Measurements from ENCODE around the gene PHAX. TPM values are rescaled to one million over a fixed set of nuclear protein-coding genes. Genes with fewer than 3 reads are reported as not detected.
"Not testable (repeated sequence)": the region's sequence is repeated elsewhere in the genome, so short reads cannot be mapped to it uniquely, and the experiment has no call there.

PHAX gene
- total RNA-seq, 4 donors from 2014 or later = 33.3 to 50.6 (median 38.4) TPM

DNA sequence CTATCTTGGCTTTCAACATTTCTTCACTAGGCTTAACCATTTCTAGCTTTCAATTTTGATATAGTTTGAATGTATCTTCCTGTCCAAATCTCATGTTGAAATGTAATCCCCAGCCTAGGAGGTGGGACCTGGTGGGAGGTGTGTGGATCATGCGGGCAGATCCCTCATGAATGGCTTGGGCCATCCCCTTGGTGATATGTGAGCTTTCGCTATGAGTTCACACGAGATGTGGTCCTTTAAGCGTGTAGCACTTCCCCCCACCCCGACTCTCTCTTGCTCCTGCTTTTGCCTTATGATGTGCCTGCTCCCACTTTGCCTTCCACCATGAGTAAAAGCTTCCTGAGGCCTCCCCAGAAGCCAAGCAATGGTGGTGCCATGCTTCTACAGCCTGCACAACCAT lies 40.6 kb downstream of the PHAX start:
- H3K27me3 ChIP-seq = no peaks in the 10 kb centered on the region
- H3K9me3 ChIP-seq = no peaks in the 10 kb centered on the region
- no peak overlapping the region for H3K4me3 ChIP-seq
- H3K36me3 ChIP-seq = no peaks in the 10 kb centered on the region
- DNase-seq (no peak), ATAC-seq (no peak)
- in situ Hi-C loops (cut with MboI; ENCODE audit: low sequenced_read_pairs in 4 of 4) = no loop called here
- no peaks in the 10 kb centered on the region for H3K4me1 ChIP-seq
- TF ChIP-seq POLR2A (IDR thresholded peaks at IDR 0.05) = no peak
- TF ChIP-seq, protein P1, sequence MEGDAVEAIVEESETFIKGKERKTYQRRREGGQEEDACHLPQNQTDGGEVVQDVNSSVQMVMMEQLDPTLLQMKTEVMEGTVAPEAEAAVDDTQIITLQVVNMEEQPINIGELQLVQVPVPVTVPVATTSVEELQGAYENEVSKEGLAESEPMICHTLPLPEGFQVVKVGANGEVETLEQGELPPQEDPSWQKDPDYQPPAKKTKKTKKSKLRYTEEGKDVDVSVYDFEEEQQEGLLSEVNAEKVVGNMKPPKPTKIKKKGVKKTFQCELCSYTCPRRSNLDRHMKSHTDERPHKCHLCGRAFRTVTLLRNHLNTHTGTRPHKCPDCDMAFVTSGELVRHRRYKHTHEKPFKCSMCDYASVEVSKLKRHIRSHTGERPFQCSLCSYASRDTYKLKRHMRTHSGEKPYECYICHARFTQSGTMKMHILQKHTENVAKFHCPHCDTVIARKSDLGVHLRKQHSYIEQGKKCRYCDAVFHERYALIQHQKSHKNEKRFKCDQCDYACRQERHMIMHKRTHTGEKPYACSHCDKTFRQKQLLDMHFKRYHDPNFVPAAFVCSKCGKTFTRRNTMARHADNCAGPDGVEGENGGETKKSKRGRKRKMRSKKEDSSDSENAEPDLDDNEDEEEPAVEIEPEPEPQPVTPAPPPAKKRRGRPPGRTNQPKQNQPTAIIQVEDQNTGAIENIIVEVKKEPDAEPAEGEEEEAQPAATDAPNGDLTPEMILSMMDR (IDR thresholded peaks at IDR 0.05 in 4 of 5, conservative IDR thresholded peaks at IDR 0.05 in 1 of 5) = no peak
- no peak overlapping the region for H3K27ac ChIP-seq
- intact Hi-C loops (cut with DNase I; ENCODE audit: low total_unique reads) = no loop called here

DNA sequence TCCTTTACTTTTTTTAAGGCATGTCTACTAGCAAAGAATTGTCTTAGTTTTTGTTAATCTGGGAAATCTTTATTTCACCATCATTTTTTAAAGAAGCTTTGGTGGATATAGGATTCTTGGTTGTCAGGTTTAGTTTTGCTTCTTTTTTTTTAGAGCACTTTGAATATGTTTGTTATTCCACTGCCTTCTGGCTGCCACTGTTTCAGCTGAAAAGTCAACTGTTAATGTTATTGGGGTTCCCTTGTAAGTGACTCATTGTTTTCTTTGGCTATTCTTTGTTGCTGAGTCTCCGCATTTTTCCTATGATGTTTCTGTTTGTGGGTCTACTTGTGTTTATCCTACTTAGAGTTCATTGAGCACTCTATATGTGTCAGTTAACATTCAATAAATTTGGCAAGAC lies 44.4 kb downstream of the PHAX start:
- DNase-seq (no peak), ATAC-seq (no peak)
- no peaks in the 10 kb centered on the region for H3K36me3 ChIP-seq
- in situ Hi-C loops (cut with MboI; ENCODE audit: low sequenced_read_pairs in 4 of 4) (no loop called here), intact Hi-C loops (cut with DNase I; ENCODE audit: low total_unique reads) (no loop called here)
- H3K27me3 ChIP-seq = no peaks in the 10 kb centered on the region
- no peak overlapping the region for H3K4me3 ChIP-seq
- no peaks in the 10 kb centered on the region for H3K4me1 ChIP-seq
- TF ChIP-seq, protein P1 (IDR thresholded peaks at IDR 0.05 in 4 of 5, conservative IDR thresholded peaks at IDR 0.05 in 1 of 5) = no peak
- TF ChIP-seq POLR2A (IDR thresholded peaks at IDR 0.05) = no peak
- H3K27ac ChIP-seq = no peak overlapping the region
- H3K9me3 ChIP-seq = no peaks in the 10 kb centered on the region

GRCh38 chr5:126647071-126647470 lies 46.3 kb downstream of the PHAX start:
- ATAC-seq = no peak
- Histone ChIP-seq H3K4me3 (no peak overlapping the region), H3K36me3 (no peaks in the 10 kb centered on the region), H3K4me1 (no peaks in the 10 kb centered on the region), H3K27me3 (no peaks in the 10 kb centered on the region), H3K9me3 (no peaks in the 10 kb centered on the region), H3K27ac (no peak overlapping the region)
- intact Hi-C loops (cut with DNase I; ENCODE audit: low total_unique reads) = no loop called here
- DNase-seq = no peak
- TF ChIP-seq, protein P1 (IDR thresholded peaks at IDR 0.05 in 4 of 5, conservative IDR thresholded peaks at IDR 0.05 in 1 of 5) = no peak
- no peak for TF ChIP-seq POLR2A (IDR thresholded peaks at IDR 0.05)
- in situ Hi-C loops (cut with MboI; ENCODE audit: low sequenced_read_pairs in 4 of 4) = no loop called here

DNA sequence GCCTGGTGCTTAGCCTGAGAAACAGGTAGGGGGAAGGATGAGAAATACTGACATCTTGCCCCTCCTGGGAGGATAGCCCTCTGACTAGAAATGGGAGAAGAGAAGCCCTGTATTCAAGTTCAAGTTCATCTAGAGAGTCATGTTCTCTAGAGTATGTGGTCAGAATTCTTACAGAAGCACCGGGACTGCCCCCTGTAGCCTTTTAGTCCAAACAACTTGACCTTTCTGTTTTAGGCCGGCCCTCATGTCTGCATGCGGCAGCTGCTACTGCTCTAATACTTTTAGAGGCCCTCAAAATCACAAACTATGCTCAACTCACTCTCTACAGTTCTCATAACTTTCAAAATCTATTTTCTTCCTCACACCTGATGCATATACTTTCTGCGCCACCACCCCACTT lies 47.7 kb downstream of the PHAX start:
- no peak for DNase-seq
- intact Hi-C loops (cut with DNase I; ENCODE audit: low total_unique reads) = no loop called here

DNA sequence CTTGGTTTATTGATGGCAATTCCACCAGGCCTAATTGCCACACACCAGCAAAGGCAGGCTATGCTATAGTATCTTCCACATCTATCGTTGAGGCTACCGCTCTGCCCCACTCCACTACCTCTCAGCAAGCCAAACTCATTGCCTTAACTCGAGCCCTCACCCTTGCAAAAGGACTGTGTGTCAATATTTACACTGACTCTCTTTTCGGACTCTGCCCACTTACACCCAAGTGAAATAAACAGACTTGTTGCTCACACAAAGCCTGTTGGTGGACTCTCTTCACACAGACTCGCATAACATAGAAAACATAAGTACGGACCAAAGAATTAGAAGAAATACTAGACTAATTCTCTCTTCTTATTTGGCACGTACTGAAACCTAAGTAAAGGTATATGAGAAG lies 48.3 kb downstream of the PHAX start:
- intact Hi-C loops (cut with DNase I; ENCODE audit: low total_unique reads); H3K27me3 ChIP-seq; in situ Hi-C loops (cut with MboI; ENCODE audit: low sequenced_read_pairs in 4 of 4); H3K4me1 ChIP-seq; ATAC-seq; H3K36me3 ChIP-seq; H3K9me3 ChIP-seq; H3K27ac ChIP-seq; DNase-seq; H3K4me3 ChIP-seq: not testable (repeated sequence)

More for the DNA sequence above, 47.7 kb downstream of the PHAX start:
- H3K27me3 ChIP-seq = no peaks in the 10 kb centered on the region
- no peak overlapping the region for H3K27ac ChIP-seq
- in situ Hi-C loops (cut with MboI; ENCODE audit: low sequenced_read_pairs in 4 of 4) = no loop called here
- ATAC-seq = no peak
- no peak for TF ChIP-seq POLR2A (IDR thresholded peaks at IDR 0.05)
- TF ChIP-seq, protein P1 (IDR thresholded peaks at IDR 0.05 in 4 of 5, conservative IDR thresholded peaks at IDR 0.05 in 1 of 5) = no peak
- H3K36me3 ChIP-seq = no peaks in the 10 kb centered on the region
- no peaks in the 10 kb centered on the region for H3K9me3 ChIP-seq
- no peak overlapping the region for H3K4me3 ChIP-seq
- no peaks in the 10 kb centered on the region for H3K4me1 ChIP-seq

GRCh38 chr5:126649709-126650108 lies 49.0 kb downstream of the PHAX start:
- ATAC-seq; DNase-seq; intact Hi-C loops (cut with DNase I; ENCODE audit: low total_unique reads); H3K36me3 ChIP-seq; H3K27ac ChIP-seq; in situ Hi-C loops (cut with MboI; ENCODE audit: low sequenced_read_pairs in 4 of 4); H3K27me3 ChIP-seq; H3K4me1 ChIP-seq; H3K9me3 ChIP-seq; H3K4me3 ChIP-seq: not testable (repeated sequence)

Data from gastrocnemius medialis (tissue), 4 donors.